WTC11 (cell line): Measurements from ENCODE around the gene SPRED2. TPM values are rescaled to one million over a fixed set of nuclear protein-coding genes. Genes with fewer than 3 reads are reported as not detected.
A peak's percentile ranks its signal among the peaks of the same experiment; 100 is the strongest.

Source experiments
- ATAC-seq: fragments of 200-7000 bp; cut with Tn5 transposase; 2 replicates; pipeline ENCODE4 v1.10.0; 2021; ENCODE audit warnings: mild to moderate bottlenecking, moderate library complexity
- CTCF ChIA-PET: fragments of 300-600 bp; sonication (Branson Sonifier 250); formaldehyde crosslinking; loops from one replicate; lab custom pipeline; 2021; ENCODE audit warnings: antibody characterized with exemption; lab: Charles Lee
- POLR2A ChIA-PET: fragments of 350-600 bp; sonication (Branson Sonifier 250); formaldehyde crosslinking; loops from one replicate; lab custom pipeline; 2021; ENCODE audit warnings: antibody characterized with exemption; lab: Charles Lee
- DNase-seq: peaks from one replicate; pipeline ENCODE4 v3.0.0; 2021; ENCODE audit warnings: low spot score
- H3K27ac Mint-ChIP-seq: 2 replicates; pipeline ENCODE4 v1.8.0; 2021; ENCODE audit warnings: mixed read lengths
- H3K27me3 Mint-ChIP-seq: 2 replicates; pipeline ENCODE4 v1.8.0; 2021; ENCODE audit warnings: low read depth, mild to moderate bottlenecking, moderate library complexity, mixed read lengths
- H3K36me3 Mint-ChIP-seq: 2 replicates; pipeline ENCODE4 v1.8.0; 2021; ENCODE audit warnings: mixed read lengths
- H3K4me1 Mint-ChIP-seq: 2 replicates; pipeline ENCODE4 v1.8.0; 2022; ENCODE audit warnings: mixed read lengths
- H3K4me3 Mint-ChIP-seq: 2 replicates; pipeline ENCODE4 v1.8.0; 2021; ENCODE audit warnings: mild to moderate bottlenecking, moderate library complexity, mixed read lengths
- H3K9me3 Mint-ChIP-seq: 2 replicates; pipeline ENCODE4 v1.8.0; 2021; ENCODE audit warnings: mixed read lengths
- ATF6 ChIP-seq: sonication (generic); formaldehyde crosslinking; IDR thresholded peaks from 2 replicates; pipeline ENCODE4 v1.8.1; 2023; ENCODE audit warnings: mild to moderate bottlenecking, missing genetic modification reagents
- CDX4 ChIP-seq: fragments of 250-450 bp; sonication (Bioruptor Pico); IDR thresholded peaks from 2 replicates; pipeline ENCODE4 v1.9.0; 2021; ENCODE audit warnings: moderate library complexity, mild to moderate bottlenecking, inconsistent platforms, borderline replicate concordance
- CTCF ChIP-seq: fragments of 200-600 bp; IDR thresholded peaks from 2 replicates; pipeline ENCODE4 v1.8.0; 2022; ENCODE audit warnings: antibody characterized with exemption
- E2F5 ChIP-seq: sonication (generic); formaldehyde crosslinking; IDR thresholded peaks from 2 replicates; pipeline ENCODE4 v1.8.1; 2022; ENCODE audit warnings: mild to moderate bottlenecking, moderate library complexity, missing genetic modification reagents
- EMX1 ChIP-seq: fragments of 250-450 bp; sonication (Bioruptor Pico); IDR thresholded peaks from 2 replicates; pipeline ENCODE4 v1.8.0; 2021; ENCODE audit warnings: mild to moderate bottlenecking
- ESRRA ChIP-seq: sonication (generic); formaldehyde crosslinking; IDR thresholded peaks from 2 replicates; pipeline ENCODE4 v1.8.1; 2022; ENCODE audit warnings: mild to moderate bottlenecking, missing genetic modification reagents, borderline replicate concordance
- GABPB1 ChIP-seq: sonication (generic); formaldehyde crosslinking; IDR thresholded peaks from 2 replicates; pipeline ENCODE4 v1.8.1; 2023; ENCODE audit warnings: mild to moderate bottlenecking, missing genetic modification reagents
- HMGA2 ChIP-seq: fragments of 250-450 bp; sonication (Bioruptor Pico); IDR thresholded peaks from 2 replicates; pipeline ENCODE4 v1.4.0; 2021; ENCODE audit warnings: mild to moderate bottlenecking, moderate library complexity
- RORB ChIP-seq: fragments of 250-450 bp; sonication (Bioruptor Pico); IDR thresholded peaks from 2 replicates; pipeline ENCODE4 v1.9.0; 2021; ENCODE audit warnings: mild to moderate bottlenecking
- USF1 ChIP-seq: sonication (generic); formaldehyde crosslinking; IDR thresholded peaks from 2 replicates; pipeline ENCODE4 v1.8.0; 2022; ENCODE audit warnings: mild to moderate bottlenecking, missing genetic modification reagents
- ZBTB43 ChIP-seq: sonication (generic); formaldehyde crosslinking; IDR thresholded peaks from 2 replicates; pipeline ENCODE4 v1.8.1; 2023; ENCODE audit warnings: mild to moderate bottlenecking, missing genetic modification reagents
- ZNF281 ChIP-seq: sonication (generic); formaldehyde crosslinking; IDR thresholded peaks from 2 replicates; pipeline ENCODE4 v1.8.0; 2023; ENCODE audit warnings: mild to moderate bottlenecking, missing genetic modification reagents
- ZNF317 ChIP-seq: sonication (generic); formaldehyde crosslinking; IDR thresholded peaks from 2 replicates; pipeline ENCODE4 v1.8.1; 2023; ENCODE audit warnings: low read depth, mild to moderate bottlenecking, moderate library complexity, missing genetic modification reagents, borderline replicate concordance
- ZNF512 ChIP-seq: sonication (generic); formaldehyde crosslinking; IDR thresholded peaks from 2 replicates; pipeline ENCODE4 v1.8.1; 2022; ENCODE audit warnings: missing genetic modification reagents, borderline replicate concordance
- total RNA-seq: library from RNA; stranded (reverse); gene quantifications from 3 replicates; pipeline ENCODE4 v1.2.3, GENCODE V29; 2021

The SPRED2 gene
- total RNA-seq, 1 experiment from 2014 or later = 34.1 TPM

- TF ChIP-seq ATF6 (CRISPR knock-in tag) = no peak
- TF ChIP-seq HMGA2 (CRISPR knock-in tag) = no peak
- no peak for TF ChIP-seq EMX1 (CRISPR knock-in tag)
Observed at GRCh38 chr2:65430603-65431420, 1.6 kb downstream of the SPRED2 start (continued).

GRCh38 chr2:65429786-65430602 is 2.4 kb downstream of the SPRED2 start:
- CTCF ChIA-PET = interaction anchor here (0.7 kb wide), 1 partner anchor 9 kb away, joined by 3 read pairs; no protein-coding TSS in a partner anchor
- Mint-ChIP-seq H3K9me3 (no peaks in the 10 kb centered on the region), H3K27me3 (peaks cover 49% of the 10 kb centered on the region), H3K36me3 (no peaks in the 10 kb centered on the region), H3K27ac (no peak overlapping the region), H3K4me3 (peak overlapping the region; percentile 74), H3K4me1 (peaks cover 23% of the 10 kb centered on the region)
- no peak for TF ChIP-seq CTCF
- TF ChIP-seq RORB (CRISPR knock-in tag) = no peak
- no peak for TF ChIP-seq EMX1 (CRISPR knock-in tag)
- no peak for TF ChIP-seq ESRRA (CRISPR knock-in tag)
- TF ChIP-seq ZNF317 (CRISPR knock-in tag) = no peak
- TF ChIP-seq ZNF281 = no peak
- TF ChIP-seq E2F5 (CRISPR knock-in tag) = no peak
- TF ChIP-seq CDX4 (CRISPR knock-in tag) = no peak
- no peak for TF ChIP-seq ZBTB43
- no peak for TF ChIP-seq USF1
- TF ChIP-seq ATF6 (CRISPR knock-in tag) = no peak
- no peak for TF ChIP-seq ZNF512 (CRISPR knock-in tag)
- no peak for TF ChIP-seq GABPB1 (CRISPR knock-in tag)
- ATAC-seq (no peak), DNase-seq (no peak)
- POLR2A ChIA-PET = no interaction called here
